GM12873 (cell line): ENCODE measurements around the gene LOXHD1.

Source experiments
- TF ChIP-seq, protein P1 (sequence below): IDR thresholded peaks from 2 replicates; pipeline ENCODE4 v1.5.1; 2012; ENCODE audit warnings: low read depth, mild to moderate bottlenecking, moderate library complexity, low read length, control low read depth; ENCODE audit not compliant: insufficient read depth; ENCODE audit errors: missing control alignments

The LOXHD1 gene

DNA sequence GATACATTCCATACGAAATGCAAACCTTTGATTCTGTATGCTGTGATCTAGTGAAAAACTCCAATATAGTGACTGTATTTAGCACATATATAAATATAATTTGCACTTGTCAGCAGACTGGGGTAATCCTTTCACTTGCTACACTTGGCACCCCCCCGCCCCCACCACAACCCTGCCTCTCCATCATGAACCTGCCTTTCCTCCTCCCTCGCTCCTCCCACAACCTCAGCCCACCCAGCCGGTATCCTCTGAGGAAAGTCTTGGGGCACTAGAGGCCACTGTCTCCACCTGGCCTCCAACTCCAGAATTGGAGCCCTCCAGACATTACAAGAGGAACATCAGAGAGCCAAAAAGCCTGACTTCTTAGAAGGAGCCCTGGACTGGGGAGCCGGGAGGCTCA is 196.3 kb downstream of the LOXHD1 start:
- TF ChIP-seq, protein P1, sequence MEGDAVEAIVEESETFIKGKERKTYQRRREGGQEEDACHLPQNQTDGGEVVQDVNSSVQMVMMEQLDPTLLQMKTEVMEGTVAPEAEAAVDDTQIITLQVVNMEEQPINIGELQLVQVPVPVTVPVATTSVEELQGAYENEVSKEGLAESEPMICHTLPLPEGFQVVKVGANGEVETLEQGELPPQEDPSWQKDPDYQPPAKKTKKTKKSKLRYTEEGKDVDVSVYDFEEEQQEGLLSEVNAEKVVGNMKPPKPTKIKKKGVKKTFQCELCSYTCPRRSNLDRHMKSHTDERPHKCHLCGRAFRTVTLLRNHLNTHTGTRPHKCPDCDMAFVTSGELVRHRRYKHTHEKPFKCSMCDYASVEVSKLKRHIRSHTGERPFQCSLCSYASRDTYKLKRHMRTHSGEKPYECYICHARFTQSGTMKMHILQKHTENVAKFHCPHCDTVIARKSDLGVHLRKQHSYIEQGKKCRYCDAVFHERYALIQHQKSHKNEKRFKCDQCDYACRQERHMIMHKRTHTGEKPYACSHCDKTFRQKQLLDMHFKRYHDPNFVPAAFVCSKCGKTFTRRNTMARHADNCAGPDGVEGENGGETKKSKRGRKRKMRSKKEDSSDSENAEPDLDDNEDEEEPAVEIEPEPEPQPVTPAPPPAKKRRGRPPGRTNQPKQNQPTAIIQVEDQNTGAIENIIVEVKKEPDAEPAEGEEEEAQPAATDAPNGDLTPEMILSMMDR: no peak

DNA sequence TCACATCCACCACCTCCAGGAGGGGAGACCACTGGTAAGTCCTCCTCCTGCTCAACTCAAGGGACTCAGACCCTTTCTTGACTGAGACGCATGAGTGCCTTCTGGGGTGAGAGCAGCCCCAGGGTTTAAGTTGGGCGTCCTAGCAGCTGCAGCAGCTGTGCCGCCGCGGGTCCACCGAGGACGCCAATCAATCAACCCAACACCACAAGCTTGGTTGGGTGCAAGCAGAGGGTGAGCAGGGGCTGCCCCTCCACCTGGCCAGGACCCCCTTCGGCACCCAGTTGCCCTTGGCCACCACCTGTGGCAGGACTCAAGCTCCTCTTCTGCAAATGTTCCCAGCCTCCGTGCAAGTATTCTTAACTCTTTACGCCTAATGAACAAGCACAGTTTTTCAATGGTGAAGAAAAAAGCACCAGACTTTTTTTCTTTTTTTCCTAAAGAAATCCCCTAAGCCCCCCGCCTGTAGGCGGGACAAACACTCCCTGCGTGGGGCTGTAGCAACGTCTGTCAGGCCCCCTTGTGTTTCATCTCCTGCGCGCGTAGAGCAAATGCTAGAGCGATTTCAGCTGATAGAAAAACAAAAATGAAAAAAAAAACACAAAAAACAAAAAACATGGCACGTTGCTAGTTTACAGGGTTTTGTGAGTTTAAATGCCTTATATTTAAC is 197.1 kb downstream of the LOXHD1 start:
- TF ChIP-seq, protein P1: no peak

DNA sequence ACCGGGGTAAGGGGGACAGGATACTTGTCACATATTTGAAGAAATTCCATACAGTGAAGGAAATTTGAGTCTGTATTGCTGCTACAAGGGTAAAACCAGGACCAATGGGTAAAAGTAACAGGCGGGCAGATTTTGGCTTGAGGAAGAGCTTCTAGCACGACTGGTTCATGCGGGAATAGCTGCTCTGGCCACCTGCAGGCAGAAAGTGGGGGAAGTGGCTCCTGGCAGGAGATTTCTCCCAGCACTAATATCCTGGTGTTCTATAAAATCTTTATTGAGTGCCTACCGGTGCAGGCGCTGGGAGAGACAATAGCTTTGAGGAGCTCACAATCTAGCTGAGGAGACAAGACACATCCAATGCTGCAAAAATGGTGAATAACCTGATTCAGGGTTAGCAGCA is 198.5 kb downstream of the LOXHD1 start:
- TF ChIP-seq, protein P1: no peak

DNA sequence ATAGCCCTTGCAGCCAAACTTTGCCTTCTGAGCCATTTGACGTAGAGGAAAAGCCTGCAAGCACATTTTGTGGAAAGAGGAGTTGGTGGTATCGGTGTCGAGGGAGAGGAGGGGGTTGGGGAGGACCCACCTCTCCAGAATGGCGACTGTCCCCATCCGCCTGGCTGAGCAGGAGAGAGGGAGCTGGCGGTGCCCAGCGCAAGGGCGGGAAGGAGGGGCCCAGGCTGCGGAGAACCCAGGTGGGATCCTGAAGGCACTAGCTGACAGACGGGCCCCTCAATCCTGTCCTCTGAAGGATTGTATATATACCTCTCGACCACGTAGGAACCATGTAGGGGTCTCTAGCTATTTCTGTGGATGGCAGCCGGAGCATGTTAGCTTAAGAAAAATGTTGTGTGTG is 200.3 kb downstream of the LOXHD1 start:
- TF ChIP-seq, protein P1: no peak

DNA sequence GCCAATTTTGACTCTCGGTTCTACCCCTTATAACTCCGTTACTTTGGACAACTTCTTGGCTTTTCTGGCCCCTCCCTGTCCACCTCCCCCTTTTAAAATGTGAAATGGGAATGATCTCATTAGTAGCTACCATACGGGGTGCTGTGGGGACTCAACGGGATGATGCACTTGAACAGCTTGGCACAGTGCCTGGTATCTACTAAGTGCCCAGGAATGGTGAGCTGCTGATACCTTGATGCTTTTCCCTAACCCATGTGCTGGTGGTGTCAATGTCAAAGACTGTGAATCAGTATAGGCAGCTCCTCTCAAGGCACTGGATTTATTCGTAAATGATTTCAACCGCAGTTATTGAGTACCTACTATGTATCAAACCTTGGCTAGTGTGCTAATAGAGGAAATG is 204.2 kb downstream of the LOXHD1 start:
- TF ChIP-seq, protein P1: no peak

DNA sequence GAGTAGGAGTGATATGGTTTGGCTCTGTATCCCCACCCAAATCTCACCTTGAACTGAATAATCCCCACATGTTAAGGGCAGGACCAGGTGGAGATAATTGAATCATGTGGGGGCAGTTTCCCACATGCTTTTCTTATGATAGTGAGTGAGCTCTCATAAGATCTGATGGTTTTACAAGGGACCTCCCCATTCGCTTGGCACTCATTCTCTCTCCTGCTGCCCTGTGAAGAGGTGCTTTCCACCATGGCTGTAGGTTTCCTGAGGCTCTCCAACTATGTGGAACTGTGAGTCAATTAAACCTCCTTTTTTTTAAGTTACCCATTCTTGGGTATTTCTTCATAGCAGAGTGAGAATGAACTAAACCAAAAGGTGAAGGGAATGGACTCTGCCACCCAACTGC is 207.5 kb downstream of the LOXHD1 start:
- TF ChIP-seq, protein P1: no peak

DNA sequence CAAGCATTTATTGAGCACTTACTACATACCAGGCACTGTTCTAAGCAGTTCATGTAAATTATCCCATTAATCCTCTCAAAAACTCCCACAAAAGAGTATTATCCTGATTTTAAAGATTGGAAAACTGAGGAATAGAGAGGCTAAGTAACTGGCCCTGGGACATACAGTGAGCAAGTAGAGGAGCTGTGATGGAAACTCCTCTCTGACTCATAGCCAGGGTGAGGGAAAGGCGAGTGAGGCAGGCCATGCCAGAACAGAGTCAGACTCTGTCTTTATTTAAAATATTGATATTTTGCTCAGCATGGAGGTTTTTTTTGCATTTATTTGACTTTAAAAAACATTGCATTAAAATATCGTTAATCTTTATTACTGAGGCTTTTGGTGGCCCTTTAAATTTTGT is 208.0 kb downstream of the LOXHD1 start:
- TF ChIP-seq, protein P1: no peak

DNA sequence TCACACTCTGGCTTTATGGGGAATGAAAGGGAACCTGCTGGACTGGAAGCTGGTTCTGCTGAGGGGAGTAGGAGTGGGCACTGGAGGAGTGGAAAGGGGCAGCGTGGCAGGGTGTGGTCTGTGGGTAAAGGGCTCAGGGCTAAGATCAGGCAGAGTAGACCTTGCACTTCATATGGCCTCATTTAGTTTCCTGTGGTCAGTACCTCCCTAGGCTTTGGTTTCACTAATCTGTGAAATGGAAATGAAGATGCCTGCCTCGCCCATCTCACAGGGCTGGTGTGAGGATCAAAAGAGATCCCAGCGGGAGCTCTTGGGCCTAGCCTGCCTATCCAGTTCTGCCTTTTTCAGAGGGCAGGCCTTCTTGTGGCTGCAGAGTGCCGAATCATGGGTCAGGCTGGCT is 208.7 kb downstream of the LOXHD1 start:
- TF ChIP-seq, protein P1: no peak
